MCF 10A (cell line): ENCODE data around the gene OR9G4. TPM values are rescaled to one million over a fixed set of nuclear protein-coding genes. Genes with fewer than 3 reads are reported as not detected.

Experiments
- Bru-seq: library from RNA; stranded (reverse); fragments of 400-500 nt; gene quantifications from one replicate; lab custom pipeline; 2021; lab: Mats Ljungman, UMichigan
- BruChase-seq, 2 experiments: library from RNA; stranded (reverse); fragments of 400-500 nt; gene quantifications; one replicate each; lab custom pipeline; 2021; lab: Mats Ljungman, UMichigan
- BruUV-seq: library from RNA; stranded (reverse); fragments of 400-500 nt; replicated peaks from 2 replicates; lab custom pipeline; 2021; lab: Mats Ljungman, UMichigan
- CTCF ChIA-PET: fragments of 300-600 bp; sonication (Branson Sonifier 250); formaldehyde crosslinking; extraction: SDS; loops from one replicate; lab custom pipeline; 2021; ENCODE audit warnings: antibody characterized with exemption, inconsistent platforms; lab: Yijun Ruan, JAX
- POLR2A ChIA-PET: fragments of 300-600, 350-650 bp; sonication (Branson Sonifier 250); formaldehyde crosslinking; extraction: SDS; loops from one replicate; lab custom pipeline; 2020; ENCODE audit warnings: antibody characterized with exemption, inconsistent platforms; lab: Yijun Ruan, JAX
- DNase-seq: peaks from one replicate; pipeline ENCODE4 v3.0.0-alpha.2; 2018; ENCODE audit not compliant: unreplicated experiment
- H3K27ac Mint-ChIP-seq: one replicate; pipeline ENCODE4 v1.8.0; 2022; ENCODE audit warnings: mild to moderate bottlenecking, low read depth, mixed read lengths; ENCODE audit not compliant: unreplicated experiment
- H3K27me3 Mint-ChIP-seq: one replicate; pipeline ENCODE4 v1.8.0; 2022; ENCODE audit warnings: mixed read lengths; ENCODE audit not compliant: insufficient read depth, unreplicated experiment
- H3K36me3 Mint-ChIP-seq: one replicate; pipeline ENCODE4 v1.8.0; 2022; ENCODE audit warnings: mild to moderate bottlenecking, moderate library complexity, mixed read lengths; ENCODE audit not compliant: insufficient read depth, unreplicated experiment
- H3K4me1 Mint-ChIP-seq: one replicate; pipeline ENCODE4 v1.8.0; 2022; ENCODE audit warnings: mixed read lengths; ENCODE audit not compliant: insufficient read depth, unreplicated experiment
- H3K4me3 Mint-ChIP-seq: one replicate; pipeline ENCODE4 v1.8.0; 2022; ENCODE audit warnings: mild to moderate bottlenecking, moderate library complexity, mixed read lengths; ENCODE audit not compliant: unreplicated experiment
- H3K9me3 Mint-ChIP-seq: one replicate; pipeline ENCODE4 v1.8.0; 2022; ENCODE audit warnings: mixed read lengths; ENCODE audit not compliant: unreplicated experiment
- CTCF ChIP-seq: fragments of 200-600 bp; IDR thresholded peaks from one replicate; pipeline ENCODE4 v1.8.0; 2022; ENCODE audit warnings: antibody characterized with exemption, mild to moderate bottlenecking; ENCODE audit not compliant: unreplicated experiment
- intact Hi-C: fragments of 100-400 bp; cut with micrococcal nuclease; formaldehyde crosslinking; loops from 2 replicates; pipeline ENCODE4 v1.14.1; 2022
- long read RNA-seq: library from polyadenylated mRNA; stranded (forward); transcript quantifications from one replicate; pipeline ENCODE4 v2.0.0, GENCODE V29; 2022
- total RNA-seq: library from RNA; stranded (reverse); gene quantifications from 2 replicates; pipeline ENCODE4 v1.2.3, GENCODE V29; 2022

The OR9G4 gene
- total RNA-seq: not detected in 2 replicates
- Bru-seq, nascent RNA: not detected
- not detected for BruChase-seq, experiment 1, labeled RNA remaining after a 6-hour chase
- not detected for BruChase-seq, experiment 2, labeled RNA remaining after a 2-hour chase
- long read RNA-seq: 0 reads

GRCh38 chr11:56748597-56748996 lies at the start of gene OR9G4:
Gene OR9G4, minus strand, starts transcription at chr11:56748697. Its CDS starts 4,931 bp downstream, at chr11:56743766.
- peaks cover 4% of the 10 kb centered on the region for H3K36me3 Mint-ChIP-seq
- intact Hi-C loops: no loop called here
- POLR2A ChIA-PET: no interaction called here
- CTCF ChIA-PET: no interaction called here
- H3K27me3 Mint-ChIP-seq: peaks cover 12% of the 10 kb centered on the region
- no peak for TF ChIP-seq CTCF
- BruUV-seq: no TSS peak
- peaks cover 7% of the 10 kb centered on the region for H3K9me3 Mint-ChIP-seq
- DNase-seq: no peak
- H3K27ac Mint-ChIP-seq: no peak within 1 kb of the TSS
- H3K4me1 Mint-ChIP-seq: no peaks in the 10 kb centered on the region
- no peak within 1 kb of the TSS for H3K4me3 Mint-ChIP-seq

GRCh38 chr11:56783448-56784041 lies 35.0 kb upstream of the OR9G4 start:
- Mint-ChIP-seq H3K36me3 (no peaks in the 10 kb centered on the region), H3K4me1 (no peaks in the 10 kb centered on the region), H3K9me3 (no peaks in the 10 kb centered on the region), H3K27me3 (no peaks in the 10 kb centered on the region), H3K4me3 (no peak overlapping the region), H3K27ac (no peak overlapping the region)
- DNase-seq: peak; percentile 66
- BruUV-seq: no TSS peak
- intact Hi-C loops: loop anchor here (1.0 to 5.0 kb wide), 3 partner anchors 159 to 1066 kb away; no protein-coding TSS in a partner anchor
- TF ChIP-seq CTCF: peak; percentile 71
- POLR2A ChIA-PET: interaction anchor here (0.7 kb wide), 1 partner anchor 504 kb away, joined by 3 read pairs; no protein-coding TSS in a partner anchor
- CTCF ChIA-PET: interaction anchor here (0.7 to 6.1 kb wide), 16 partner anchors 8 to 841 kb away, joined by 3 to 111 read pairs (median 4); no protein-coding TSS in a partner anchor

- Mint-ChIP-seq H3K36me3 (no peaks in the 10 kb centered on the region), H3K27me3 (no peaks in the 10 kb centered on the region), H3K9me3 (no peaks in the 10 kb centered on the region), H3K4me3 (no peak overlapping the region), H3K27ac (no peak overlapping the region), H3K4me1 (no peaks in the 10 kb centered on the region)
- BruUV-seq: no TSS peak
- intact Hi-C loops: loop anchor here (5.0 kb wide), 1 partner anchor 1065 kb away; no protein-coding TSS in a partner anchor
- ChIA-PET POLR2A (interaction anchor here (0.7 kb wide), 1 partner anchor 154 kb away, joined by 3 read pairs; no protein-coding TSS in a partner anchor), CTCF (interaction anchor here (0.5 to 6.1 kb wide), 19 partner anchors 8 to 1958 kb away, joined by 3 to 111 read pairs (median 4); no protein-coding TSS in a partner anchor)
- TF ChIP-seq CTCF: no peak
- no peak for DNase-seq
Measured at GRCh38 chr11:56782167-56782847, 33.8 kb upstream of the OR9G4 start.

GRCh38 chr11:56776809-56777208 lies 28.3 kb upstream of the OR9G4 start:
- intact Hi-C loops: no loop called here

More at GRCh38 chr11:56776809-56777208, 28.3 kb upstream of the OR9G4 start:
- Mint-ChIP-seq H3K4me3 (no peak overlapping the region), H3K27me3 (no peaks in the 10 kb centered on the region), H3K36me3 (no peaks in the 10 kb centered on the region), H3K27ac (no peak overlapping the region), H3K9me3 (no peaks in the 10 kb centered on the region), H3K4me1 (no peaks in the 10 kb centered on the region)
- ChIA-PET CTCF (interaction anchor here (3.5 kb wide), 1 partner anchor 152 kb away, joined by 25 read pairs; no protein-coding TSS in a partner anchor), POLR2A (no interaction called here)
- TF ChIP-seq CTCF: no peak
- no peak for DNase-seq
- no TSS peak for BruUV-seq
